Measurements from ENCODE around the gene CLEC19A.

DNA sequence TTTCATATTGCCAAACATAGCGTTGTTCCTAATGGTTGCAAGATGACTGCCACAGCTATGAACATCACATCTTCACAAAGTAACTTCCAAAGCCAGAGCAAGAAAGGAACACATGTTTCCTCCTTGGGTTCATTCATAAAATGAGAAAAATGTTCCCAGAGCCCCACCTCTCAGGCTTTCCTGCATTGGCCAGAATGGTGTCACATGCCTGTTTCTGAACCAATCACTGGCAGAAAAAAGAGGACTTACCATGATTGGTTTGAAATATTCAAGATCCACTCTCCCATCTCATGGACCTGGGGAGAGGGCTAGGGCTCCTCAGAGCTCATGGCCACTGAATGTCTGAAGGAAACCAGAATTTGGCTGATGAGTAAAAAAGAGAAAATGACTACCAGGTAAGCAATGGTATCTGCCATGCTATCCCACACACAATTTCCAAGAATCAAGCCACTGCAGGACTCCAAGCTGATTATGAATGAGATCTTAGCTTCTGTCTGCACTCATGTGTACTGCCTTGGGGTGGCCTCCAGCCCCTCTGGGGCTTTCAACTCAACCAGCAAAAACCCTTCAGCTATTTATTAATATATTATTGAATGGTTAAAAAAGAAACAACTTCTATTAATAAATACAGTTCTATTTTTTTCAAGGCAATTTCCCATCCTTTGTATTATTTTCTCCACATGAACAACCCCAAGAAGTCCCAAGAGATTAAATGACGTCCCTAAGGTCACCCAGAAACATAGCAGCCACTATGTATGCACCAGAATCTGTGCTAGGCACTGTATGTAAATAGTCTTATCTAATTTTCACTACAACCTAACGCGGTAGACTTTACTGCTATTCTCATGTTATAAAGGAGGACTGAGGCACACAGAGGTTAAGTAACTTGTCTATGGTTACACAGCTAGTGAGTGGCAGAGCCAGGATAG, 70.8 kb downstream of the CLEC19A start:
- TF ChIP-seq, protein P1, sequence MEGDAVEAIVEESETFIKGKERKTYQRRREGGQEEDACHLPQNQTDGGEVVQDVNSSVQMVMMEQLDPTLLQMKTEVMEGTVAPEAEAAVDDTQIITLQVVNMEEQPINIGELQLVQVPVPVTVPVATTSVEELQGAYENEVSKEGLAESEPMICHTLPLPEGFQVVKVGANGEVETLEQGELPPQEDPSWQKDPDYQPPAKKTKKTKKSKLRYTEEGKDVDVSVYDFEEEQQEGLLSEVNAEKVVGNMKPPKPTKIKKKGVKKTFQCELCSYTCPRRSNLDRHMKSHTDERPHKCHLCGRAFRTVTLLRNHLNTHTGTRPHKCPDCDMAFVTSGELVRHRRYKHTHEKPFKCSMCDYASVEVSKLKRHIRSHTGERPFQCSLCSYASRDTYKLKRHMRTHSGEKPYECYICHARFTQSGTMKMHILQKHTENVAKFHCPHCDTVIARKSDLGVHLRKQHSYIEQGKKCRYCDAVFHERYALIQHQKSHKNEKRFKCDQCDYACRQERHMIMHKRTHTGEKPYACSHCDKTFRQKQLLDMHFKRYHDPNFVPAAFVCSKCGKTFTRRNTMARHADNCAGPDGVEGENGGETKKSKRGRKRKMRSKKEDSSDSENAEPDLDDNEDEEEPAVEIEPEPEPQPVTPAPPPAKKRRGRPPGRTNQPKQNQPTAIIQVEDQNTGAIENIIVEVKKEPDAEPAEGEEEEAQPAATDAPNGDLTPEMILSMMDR (IDR thresholded peaks at IDR 0.05), result no peak
- TF ChIP-seq EP300 (IDR thresholded peaks at IDR 0.05), result no peak

All from ovary (tissue), 3 donors.